GM19395 (cell line): ENCODE measurements around the gene EPHA2.
"Not testable (repeated sequence)": the region's sequence is repeated elsewhere in the genome, so short reads cannot be mapped to it uniquely, and the experiment has no call there.

Source experiments
- ATAC-seq: cut with Tn5 transposase; IDR thresholded peaks from one replicate; pipeline ENCODE4 v1.9.1; 2021; ENCODE audit warnings: mild to moderate bottlenecking, moderate library complexity; ENCODE audit not compliant: unreplicated experiment

EPHA2 gene

DNA sequence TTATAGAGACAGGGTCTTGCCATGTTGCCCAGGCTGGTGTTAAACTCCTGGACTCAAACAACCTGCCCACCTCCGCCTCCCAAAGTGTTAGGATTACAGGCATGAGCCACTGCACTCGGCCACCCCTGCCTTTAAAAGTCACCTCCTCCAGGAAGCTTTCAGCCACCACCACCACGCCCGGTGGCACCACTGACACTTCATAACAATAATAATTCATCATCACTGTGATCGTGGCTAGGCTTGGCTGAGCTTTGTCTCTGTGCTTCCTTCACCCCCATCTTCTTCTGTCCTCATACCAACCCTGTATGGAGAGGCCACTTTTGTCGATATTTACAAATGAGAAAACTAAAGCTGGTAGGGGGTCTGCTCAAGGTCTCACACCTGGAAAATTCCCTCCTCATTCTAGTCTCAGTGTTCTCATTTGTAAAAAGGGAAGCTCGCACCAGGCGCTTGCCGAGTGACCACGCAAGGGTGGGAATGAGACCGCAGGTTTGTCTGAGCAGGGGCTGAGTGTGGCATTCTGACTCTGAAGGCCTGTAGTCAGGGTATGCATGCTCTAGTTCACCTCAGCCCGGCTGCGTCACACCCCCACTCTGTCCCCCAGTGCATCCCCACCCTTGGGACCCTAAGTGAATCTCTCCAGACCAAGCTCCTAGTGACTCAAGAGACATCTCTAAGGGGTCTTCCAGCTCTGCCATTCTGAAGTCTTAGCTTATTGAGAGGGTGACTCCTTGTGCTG is 12.9 kb upstream of the EPHA2 start:
- no peak for ATAC-seq

DNA sequence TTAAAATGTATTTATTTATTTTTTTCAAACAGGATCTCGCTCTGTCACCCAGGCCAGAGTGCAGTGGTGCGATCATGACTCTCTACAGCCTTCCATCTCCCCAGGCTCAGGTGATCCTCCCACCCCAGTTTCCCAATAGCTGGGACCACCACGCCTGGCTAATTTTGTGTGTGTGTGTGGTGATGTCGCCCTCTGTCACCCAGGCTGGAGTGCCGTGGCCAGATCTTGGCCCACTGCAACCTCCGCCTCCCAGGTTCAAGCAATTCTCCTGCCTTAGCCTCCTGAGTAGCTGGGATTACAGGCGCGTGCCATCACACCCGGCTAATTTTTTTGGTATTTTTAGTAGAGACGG is 12.3 kb upstream of the EPHA2 start:
- ATAC-seq, result not testable (repeated sequence)

DNA sequence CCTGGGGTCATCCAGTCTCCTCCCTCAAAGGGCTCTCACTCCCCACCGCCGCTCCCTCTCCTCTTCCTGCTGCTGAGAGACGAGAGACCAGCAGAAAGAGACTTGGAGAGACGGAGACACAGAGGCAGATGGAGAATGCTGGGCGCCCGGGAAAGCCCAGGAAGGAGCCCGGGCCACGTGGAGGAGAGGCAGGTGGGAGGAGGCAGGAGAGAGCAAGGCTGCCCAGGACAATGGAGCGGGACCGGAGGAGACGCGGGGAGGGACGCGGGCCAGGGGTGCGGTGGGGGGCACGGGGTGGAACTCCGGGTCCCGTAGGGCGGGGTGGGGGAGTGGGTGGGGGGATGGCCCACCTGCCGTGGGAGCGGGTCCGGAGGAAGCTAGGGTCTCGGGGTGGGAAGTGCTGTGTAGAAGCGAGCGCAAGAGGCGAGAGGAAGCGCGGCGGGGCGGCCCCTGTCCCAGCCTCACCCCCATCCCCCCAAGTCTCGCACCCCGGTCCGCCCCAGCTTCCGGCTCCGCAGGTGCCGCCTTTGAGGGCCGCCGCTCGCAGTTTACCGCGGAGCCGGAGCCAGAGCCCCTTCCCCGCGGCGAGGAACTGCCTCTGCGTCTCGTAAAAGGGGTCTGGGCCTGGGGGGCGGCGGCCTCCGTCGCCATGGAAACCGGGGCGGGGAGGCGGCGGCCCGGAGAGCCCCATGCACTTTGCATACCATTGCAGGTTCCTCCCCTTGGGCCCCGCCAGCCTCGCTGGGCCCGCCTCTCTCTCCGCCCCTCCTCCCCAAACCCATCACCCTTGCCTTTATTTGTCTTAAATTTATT is 11.7 kb upstream of the EPHA2 start:
- no peak for ATAC-seq

DNA sequence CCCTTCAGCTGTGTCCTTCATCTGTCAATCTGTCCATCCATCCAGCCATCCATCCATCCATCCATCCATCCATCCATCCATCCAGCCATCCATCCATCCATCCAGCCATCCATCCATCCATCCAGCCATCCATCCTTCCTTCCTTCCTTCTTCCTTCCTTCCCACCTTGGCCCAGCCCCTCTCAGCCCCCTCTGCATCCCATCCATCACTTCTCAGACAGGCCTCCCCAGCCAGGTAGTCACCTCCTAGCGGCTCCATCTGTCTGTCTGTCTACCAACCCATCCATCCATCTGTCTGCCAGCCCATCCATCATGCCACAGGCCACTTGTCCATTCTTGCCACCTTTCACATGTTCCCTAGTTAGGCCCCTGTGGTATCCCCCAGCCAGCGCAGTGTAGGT is 10.2 kb upstream of the EPHA2 start:
- ATAC-seq, result no peak

DNA sequence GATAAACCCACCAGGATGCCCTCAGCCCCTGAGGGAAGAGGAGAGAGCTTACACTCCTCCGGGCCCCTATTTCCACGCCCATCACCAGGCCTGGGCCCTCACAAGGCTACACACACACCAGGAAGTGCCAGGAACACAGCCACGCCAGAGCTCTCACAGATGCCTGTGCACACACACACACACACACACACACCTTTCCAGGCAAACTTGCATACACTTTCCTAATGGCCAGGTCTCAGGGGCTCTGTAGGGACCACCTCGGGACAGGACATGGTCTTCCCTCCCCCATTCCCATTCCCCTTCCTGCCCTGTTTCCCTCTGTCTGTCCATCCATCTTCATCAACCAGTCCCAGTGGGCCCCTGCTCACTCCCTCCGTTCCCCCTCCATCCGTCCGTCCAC is 9.7 kb upstream of the EPHA2 start:
- ATAC-seq, result no peak

DNA sequence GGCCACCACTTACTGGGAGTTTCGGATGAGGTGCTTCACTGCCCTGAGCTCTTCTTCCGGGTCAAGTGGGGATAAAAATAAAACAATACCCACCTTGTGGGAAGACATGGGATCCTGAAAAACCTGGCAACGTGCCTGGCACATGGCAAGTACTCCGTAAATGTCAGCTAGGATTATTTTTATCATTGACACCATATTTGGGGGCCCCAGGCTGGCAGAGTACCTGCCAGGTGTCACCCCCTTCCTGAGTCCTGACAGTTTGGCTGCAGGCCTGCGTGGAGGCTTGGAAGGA is 9.2 kb upstream of the EPHA2 start:
- no peak for ATAC-seq

DNA sequence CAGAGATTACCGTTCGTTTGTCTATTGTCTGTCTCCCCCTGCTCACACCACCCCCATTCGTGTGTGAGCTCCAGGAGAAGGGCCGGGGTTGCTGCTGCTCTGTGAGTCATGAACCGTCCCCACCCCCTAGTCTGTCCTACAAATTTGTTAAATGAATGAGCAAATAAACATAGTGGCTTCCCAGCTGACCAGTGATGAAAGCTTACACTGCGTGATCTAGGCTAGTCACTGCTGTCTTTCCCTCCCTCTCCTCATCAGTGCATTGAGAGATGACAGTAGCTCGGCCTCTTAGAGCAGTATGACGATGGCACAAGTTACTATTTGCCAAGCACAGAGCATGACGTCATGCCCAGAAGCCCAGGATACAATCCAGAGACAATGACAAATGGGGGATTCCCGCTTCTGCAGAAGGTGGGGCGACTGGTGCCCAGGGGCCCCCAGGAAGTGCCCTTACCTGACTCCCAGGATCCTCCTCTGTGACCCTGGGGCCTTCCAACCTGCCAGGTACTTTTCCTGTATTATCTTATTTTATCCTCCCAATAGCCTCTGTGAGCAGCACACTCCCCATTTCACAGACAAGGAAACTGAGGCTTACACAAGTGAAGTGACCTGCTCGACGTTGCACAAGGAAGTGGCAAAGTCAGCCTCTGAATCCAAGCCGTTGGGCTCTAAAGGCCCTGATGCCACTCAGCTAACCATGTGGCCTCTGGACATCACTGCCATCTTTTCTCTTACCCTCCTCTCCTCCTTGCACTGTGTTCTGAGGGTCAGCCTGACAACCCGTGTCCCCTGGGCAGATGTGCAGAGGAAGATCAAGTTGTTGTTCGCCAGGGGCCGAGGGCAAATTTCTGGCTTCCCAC is 8.6 kb upstream of the EPHA2 start:
- ATAC-seq, result no peak

DNA sequence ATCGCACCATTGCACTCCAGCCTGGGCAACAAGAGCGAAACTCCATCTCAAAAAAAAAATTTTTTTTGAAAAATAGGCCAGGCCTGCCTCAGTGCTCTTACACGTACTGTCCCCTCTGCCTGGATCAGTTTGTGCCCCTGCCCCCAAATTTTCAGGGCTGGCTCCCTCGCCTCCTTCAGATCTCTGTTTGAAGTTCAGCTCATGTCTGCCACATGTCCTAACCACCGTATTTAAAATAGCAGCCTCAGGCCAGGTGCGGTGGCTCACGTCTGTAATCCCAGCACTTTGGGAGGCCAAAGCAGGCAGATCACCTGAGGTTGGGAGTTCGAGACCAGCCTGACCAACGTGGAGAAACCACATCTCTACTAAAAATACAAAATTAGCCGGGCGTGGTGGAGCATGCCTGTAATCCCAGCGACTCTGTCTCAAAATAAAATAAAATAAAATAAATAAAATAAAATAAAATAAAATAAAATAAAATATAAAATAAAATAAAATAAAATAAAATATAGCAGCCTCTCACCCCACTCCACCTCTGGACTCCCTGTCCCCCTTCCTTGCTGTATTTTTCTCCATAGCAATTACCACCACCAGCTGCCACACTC is 7.8 kb upstream of the EPHA2 start:
- not testable (repeated sequence) for ATAC-seq

DNA sequence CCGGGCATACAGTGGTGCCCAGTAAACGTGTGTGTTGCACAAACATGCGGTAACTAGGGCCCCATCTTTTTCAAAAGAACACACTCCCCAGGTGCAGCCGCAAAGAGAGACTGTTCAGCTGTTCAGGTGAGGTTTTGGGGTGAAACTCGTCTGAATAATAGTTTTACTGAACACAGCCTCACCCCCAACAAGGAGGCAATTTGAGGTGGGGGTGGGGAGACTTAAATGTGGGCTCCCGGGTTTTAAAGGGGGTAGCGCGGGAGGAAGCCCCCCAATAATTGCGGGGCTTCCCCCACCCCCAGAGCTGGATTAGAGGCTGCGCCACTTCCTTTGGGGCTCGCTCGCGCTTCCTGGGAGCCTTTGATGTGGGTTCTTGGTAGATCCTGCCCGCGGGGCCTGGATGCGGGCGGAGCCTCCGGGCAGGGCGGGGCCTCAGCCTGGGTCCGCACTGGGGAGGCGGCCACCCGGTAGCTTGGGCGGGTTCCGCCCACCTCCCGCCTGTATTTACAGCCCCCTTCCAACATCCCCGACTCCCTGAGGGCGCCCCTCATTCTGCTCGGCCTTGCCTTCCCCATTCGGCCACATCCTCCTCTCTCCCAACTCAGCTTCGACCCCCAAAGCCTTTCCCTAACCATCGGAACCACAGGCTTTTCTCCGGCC is 6.4 kb upstream of the EPHA2 start:
- no peak for ATAC-seq

DNA sequence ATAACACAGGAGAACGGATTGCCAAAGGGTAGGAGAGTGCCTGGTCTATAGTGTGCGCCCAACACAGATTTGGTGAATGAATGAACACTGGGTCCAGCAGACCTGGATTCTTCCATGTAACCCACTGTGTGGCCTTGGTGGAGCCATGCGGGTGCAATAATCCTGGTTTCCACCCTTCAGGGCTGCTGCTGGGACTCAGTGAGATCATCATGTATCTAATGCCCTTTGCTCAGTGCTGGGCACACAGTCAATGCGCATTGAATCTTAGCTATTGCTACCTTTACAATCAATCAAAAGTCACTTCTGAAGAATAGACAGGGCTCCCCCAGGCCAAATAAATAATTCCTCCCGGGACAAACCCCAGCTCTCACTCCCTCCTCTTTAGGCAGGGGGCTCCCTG is 5.8 kb upstream of the EPHA2 start:
- ATAC-seq, result no peak

DNA sequence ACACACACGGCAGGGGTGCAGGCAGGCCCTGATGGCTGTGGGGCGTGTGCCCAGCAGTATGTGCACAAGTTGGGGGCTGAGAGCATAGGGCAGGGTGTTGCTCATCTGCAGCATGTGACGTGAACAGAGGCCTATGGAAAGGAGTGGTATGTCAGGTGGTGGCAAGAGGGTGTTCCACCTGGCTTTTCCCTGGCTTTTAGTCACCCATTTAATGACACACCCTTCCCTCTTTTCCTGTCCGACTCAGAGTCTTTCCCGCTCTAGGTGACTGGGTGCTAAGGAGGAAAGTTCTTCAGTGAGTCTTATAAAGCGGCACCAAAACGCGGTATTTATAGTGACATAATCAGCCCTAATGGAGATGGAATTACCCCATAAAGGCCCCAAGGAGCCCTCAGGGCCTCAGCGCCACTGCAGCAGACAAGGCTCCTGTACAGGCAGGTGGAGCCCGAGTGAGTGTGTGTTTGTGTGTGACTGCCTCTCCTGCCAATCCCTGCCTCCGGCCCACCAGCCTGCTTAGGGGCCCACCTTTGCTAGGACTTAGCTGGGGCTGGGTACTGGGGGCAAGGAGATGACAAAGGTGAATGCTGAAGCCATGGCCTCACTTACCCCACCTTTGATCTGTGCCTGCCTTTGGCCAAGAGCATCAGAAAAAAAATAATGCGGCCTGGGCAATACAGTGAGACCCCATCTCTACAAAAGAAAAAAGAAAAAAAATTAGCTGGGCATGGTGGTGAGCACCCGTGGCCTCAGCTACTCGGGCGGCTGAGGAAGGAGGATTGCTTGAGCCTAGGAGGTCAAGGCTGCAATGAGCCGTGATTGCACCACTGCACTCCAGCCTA is 3.3 kb upstream of the EPHA2 start:
- no peak for ATAC-seq

DNA sequence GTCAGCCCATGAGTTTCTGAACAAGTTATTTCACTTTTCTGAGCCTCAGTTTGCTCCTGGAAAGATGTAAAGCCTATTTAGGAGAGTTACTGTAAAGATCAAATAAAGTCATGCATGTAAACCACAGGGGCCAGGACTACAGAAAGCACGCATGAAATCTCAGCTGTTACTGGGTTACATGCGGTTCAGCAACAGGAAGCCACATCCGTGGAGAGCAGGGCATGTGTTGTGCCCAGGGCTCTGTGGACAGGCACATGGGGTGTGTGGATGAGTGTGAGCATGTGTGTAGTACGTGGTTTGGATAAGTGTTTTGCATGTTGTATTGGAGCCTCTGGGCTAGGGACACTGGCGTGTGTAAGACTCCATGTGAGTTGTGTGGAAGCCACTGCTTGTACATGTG is 2.2 kb upstream of the EPHA2 start:
- no peak for ATAC-seq

DNA sequence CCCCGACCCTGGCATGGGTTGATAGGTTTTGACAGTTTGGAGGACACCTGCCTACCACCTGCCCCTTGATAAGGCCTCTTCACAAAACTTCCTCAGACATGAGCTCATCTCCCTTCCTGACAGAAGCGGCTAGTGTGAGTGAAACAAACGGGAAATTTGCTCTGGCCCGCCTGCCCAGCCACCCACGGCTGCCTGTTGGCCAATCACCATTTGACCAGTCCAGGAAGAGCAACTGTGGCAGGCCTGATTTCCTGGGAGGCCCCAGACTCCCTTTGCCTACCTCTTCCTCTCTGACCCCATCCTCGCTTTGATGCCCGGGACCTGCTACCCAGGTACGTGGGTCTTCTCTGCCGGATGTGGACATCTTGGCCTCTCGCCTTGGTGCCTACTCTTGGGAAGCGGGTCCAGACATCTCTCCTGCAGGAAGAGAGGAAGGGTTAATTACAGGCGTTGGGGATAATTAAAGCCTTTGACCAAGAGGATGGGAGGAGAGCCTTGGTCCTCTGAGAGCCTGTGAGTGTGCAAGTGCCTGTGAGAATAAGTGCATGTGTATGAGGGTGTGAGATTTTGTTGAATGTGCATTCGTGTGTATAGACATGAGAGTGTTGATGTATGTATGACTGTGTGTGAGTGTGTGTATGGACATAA is 1.1 kb upstream of the EPHA2 start:
- no peak for ATAC-seq

DNA sequence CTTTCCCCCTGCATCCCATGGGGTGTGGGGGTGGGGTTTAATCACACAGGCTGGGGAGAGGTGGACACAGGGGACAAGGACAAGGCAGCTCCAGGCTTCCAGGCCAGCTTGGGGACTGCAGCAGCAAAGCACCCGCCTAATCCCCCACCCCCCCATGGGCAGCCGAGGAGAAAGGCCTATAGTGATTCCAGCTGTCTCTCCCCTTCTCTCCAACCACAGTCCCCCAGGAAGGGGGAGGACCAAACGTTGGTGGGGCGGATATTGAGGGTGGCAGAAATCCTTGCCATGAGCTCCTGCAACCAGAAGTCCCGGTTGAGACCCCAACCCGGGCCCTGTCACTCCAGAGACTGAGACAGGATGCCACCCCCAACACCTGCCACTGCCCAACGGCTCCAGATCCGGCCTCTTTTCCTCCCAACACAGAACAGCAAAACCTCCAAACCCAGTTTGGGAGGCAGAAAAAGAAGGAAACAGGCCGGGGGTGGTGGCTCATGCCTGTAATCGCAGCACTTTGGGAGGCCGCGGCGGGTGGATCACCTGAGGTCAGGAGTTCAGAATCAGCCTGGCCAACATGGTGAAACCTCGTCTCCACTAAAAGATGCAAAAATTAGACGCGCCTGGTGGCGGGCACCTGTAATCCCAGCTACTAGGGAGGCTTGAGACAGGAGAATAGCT is 1.7 kb downstream of the EPHA2 start:
- ATAC-seq, result no peak

DNA sequence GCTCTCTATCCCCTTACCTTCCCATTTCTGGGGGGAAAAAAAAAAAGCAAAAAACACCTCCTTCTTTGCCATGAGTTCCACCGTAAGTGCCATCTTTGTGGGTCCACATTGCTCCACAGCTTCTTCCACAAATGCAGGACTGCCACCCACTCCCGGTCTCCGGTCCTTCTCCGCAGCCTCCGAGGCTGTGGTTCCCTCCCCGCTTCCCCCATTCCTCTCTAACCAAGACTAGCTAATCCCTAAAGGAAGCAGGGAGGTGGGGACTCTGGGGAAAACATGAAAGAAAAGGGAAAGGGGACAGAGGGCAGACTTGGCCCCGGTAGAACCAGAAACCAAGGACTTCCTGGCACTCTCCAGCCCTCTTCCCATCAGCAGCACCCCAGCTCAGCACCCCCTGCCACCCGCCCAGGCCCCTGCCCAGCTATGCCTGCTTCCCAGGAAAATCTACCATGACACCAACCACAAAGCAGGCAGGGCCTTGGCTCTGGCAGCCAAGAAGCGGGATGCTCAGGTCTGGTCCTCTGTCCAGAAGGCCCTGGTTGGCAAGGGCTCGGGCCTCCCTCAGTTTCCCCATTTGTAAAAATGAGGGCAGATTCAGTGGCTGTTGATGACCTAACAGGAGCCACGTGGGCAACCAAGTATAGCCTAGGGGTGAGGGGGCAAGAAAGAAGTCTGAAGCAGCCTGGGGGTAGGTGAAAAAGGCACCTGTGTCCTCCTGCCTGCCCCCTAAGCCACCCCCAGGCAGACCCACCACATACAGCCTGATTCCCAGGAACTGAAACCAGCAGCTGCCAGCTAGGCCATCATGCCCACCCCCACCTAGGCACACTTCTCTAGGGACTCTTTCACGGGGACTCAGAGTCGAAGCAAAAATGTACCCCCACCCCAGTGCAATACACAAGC is 2.5 kb downstream of the EPHA2 start:
- ATAC-seq, result no peak

DNA sequence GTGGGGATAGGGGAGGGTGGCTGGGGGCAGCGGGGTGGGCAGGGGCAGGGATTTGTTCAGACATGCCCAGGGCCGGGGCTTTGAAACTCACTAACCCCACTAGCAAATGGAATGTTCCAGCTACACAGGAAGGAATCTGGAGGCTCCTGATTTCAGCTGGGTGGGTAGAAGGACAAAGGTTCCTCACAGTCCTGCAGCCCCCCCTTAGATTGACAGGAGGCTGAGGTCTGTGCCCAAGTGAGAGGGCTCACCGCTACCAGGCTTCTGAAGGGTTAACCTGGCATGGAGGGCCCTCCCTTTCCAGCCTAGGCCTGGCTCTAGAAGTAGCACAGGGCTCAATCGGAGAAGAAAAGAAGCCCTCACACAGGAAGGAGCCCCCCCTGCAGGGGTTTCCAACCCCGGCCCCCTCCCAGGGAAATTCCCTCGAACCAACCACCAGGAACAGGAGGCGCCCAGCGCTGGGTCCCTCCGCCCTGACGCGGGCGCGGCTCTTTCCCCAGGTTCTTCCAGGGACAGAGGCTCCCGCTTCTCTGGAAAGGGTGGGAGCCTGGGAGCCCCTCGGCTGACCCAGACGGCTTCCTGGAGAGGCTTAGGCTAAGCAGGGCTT is 3.3 kb downstream of the EPHA2 start:
- ATAC-seq, result no peak

DNA sequence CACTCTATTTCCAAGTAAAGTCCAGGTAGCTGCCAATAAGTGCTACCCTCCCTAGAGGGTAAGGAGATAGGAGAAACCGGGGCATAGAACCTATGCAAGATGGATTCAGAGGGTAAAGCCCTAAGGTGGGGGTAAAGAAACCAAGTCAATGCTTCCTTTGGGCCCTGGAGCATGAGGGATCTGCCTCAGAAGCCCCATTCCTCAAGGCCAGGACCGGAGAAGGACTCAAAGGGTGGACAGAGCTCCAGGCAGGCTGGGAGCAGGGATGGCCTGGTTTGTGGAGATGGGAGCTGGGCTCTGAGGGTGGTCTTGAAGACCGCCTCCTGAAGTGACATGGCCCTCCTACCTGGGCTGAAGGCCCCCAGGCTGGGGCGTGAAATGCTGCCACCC is 3.9 kb downstream of the EPHA2 start:
- ATAC-seq, result no peak
